ENCODE measurements around the gene TRUB2. TPM values are rescaled to one million over a fixed set of nuclear protein-coding genes. Genes with fewer than 3 reads are reported as not detected.

Gene TRUB2
- total and polyA plus RNA-seq, 2 of the 8 experiments (the other 6 are each of a cell fraction or from before 2014, with no cell fraction given): 20.7 to 37.8 TPM

GRCh38 chr9:128259156-128259555, 63.1 kb downstream of the TRUB2 start (continued):
- peak in 2 of 3 experiments; percentile 62 to 63; a peak in 3 of 4 replicates for TF ChIP-seq CTCF (IDR thresholded peaks at IDR 0.05; ENCODE audit: control extremely low read depth in 1 of 3, insufficient read depth in 1 of 3, low read depth in 1 of 3, low read length in 3 of 3)
- no peak for TF ChIP-seq TBP (IDR thresholded peaks at IDR 0.05; ENCODE audit: low read depth, low read length)
- no peak for TF ChIP-seq RNF2 (IDR thresholded peaks at IDR 0.05; ENCODE audit: borderline replicate concordance, low read depth, low read length, missing control alignments, poor library complexity, severe bottlenecking)
- peak in 1 of 2 experiments; percentile 51; a peak in 2 of 4 replicates for TF ChIP-seq RAD21 (IDR thresholded peaks at IDR 0.05 in 1 of 2, conservative IDR thresholded peaks at IDR 0.05 in 1 of 2; ENCODE audit: low read depth in 2 of 2, low read length in 2 of 2)
- TF ChIP-seq GTF2F1 (IDR thresholded peaks at IDR 0.05; ENCODE audit: borderline replicate concordance, low read depth, low read length): no peak
